CD14-positive monocyte (primary cell): ENCODE measurements around the gene ZSCAN12. TPM values are rescaled to one million over a fixed set of nuclear protein-coding genes. Genes with fewer than 3 reads are reported as not detected.
A peak's percentile ranks its signal among the peaks of the same experiment; 100 is the strongest.

Source experiments
- DNase-seq, 3 donors: peaks; one replicate each; pipeline ENCODE4 v3.0.0-alpha.2; 2011 to 2022
- H2AFZ ChIP-seq: 2 replicates; pipeline ENCODE4 v1.6.0; 2012; ENCODE audit warnings: mild to moderate bottlenecking, low read depth, low read length, inconsistent platforms; ENCODE audit not compliant: insufficient read depth, poor library complexity, severe bottlenecking
- H3K27ac ChIP-seq, 2 donors: 1 replicate in 1 of 2; 2 replicates in 1 of 2; pipeline ENCODE4 v1.5.1; 2012 to 2013; ENCODE audit warnings: low read length in 2 of 2, control low read depth in 1 of 2, inconsistent platforms in 1 of 2, low read depth in 1 of 2, mild to moderate bottlenecking in 1 of 2
- H3K27me3 ChIP-seq, 2 donors: one replicate each; pipeline versions ENCODE4 v1.6.0 to v1.6.1; 2011 to 2013; ENCODE audit warnings: low read length in 2 of 2; ENCODE audit not compliant: control insufficient read depth in 2 of 2, insufficient read depth in 2 of 2
- H3K36me3 ChIP-seq, 2 donors: replicated peaks in 1 of 2; 1 replicate in 1 of 2; 2 replicates in 1 of 2; pipeline versions ENCODE4 v1.5.1 to v1.6.1; 2012 to 2013; ENCODE audit warnings: low read length in 2 of 2, control low read depth in 1 of 2, inconsistent platforms in 1 of 2, mild to moderate bottlenecking in 1 of 2; ENCODE audit not compliant: insufficient read depth in 2 of 2, control insufficient read depth in 1 of 2
- H3K4me1 ChIP-seq, 2 donors: 1 replicate in 1 of 2; 2 replicates in 1 of 2; pipeline versions ENCODE4 v1.5.1 to v1.6.1; 2012 to 2013; ENCODE audit warnings: low read length in 2 of 2, control low read depth in 1 of 2, inconsistent platforms in 1 of 2, mild to moderate bottlenecking in 1 of 2, moderate library complexity in 1 of 2; ENCODE audit not compliant: insufficient read depth in 2 of 2, control insufficient read depth in 1 of 2
- H3K4me2 ChIP-seq: replicated peaks from 2 replicates; pipeline ENCODE3; 2012; ENCODE audit warnings: low read length, moderate library complexity, mild to moderate bottlenecking; ENCODE audit not compliant: poor library complexity, severe bottlenecking; ENCODE audit errors: extremely low read depth
- H3K4me3 ChIP-seq, 3 experiments: fragments of 200-600 bp in 1 of 3; sonication (generic) in 1 of 3; replicated peaks in 1 of 3; 1 replicate in 2 of 3; 2 replicates in 1 of 3; pipeline ENCODE4 v1.5.1; 2011 to 2013; ENCODE audit warnings: low read length in 3 of 3, mild to moderate bottlenecking in 3 of 3, control low read depth in 2 of 3, low read depth in 2 of 3, inconsistent platforms in 1 of 3, moderate library complexity in 1 of 3
- H3K79me2 ChIP-seq: 2 replicates; pipeline ENCODE4 v1.6.0; 2012; ENCODE audit warnings: mild to moderate bottlenecking, control low read depth, inconsistent platforms, low read length, moderate library complexity; ENCODE audit not compliant: insufficient read depth
- H3K9ac ChIP-seq: 2 replicates; pipeline ENCODE4 v1.6.0; 2017; ENCODE audit warnings: low read length, mild to moderate bottlenecking; ENCODE audit not compliant: insufficient read depth, poor library complexity, severe bottlenecking
- H3K9me3 ChIP-seq, 2 donors: replicated peaks in 1 of 2; 1 replicate in 1 of 2; 2 replicates in 1 of 2; pipeline versions ENCODE4 v1.5.1 to v1.6.1; 2012 to 2013; ENCODE audit warnings: low read length in 2 of 2, control low read depth in 1 of 2; ENCODE audit not compliant: control insufficient read depth in 1 of 2, insufficient read depth in 1 of 2
- H4K20me1 ChIP-seq: 2 replicates; pipeline ENCODE4 v1.6.0; 2012; ENCODE audit warnings: mild to moderate bottlenecking, low read length, control low read depth, moderate library complexity; ENCODE audit not compliant: insufficient read depth
- H3K27ac Mint-ChIP-seq, 7 donors: one replicate each; pipeline ENCODE4 v1.8.0; 2020; ENCODE audit warnings: mild to moderate bottlenecking in 7 of 7, mixed read lengths in 7 of 7, moderate library complexity in 6 of 7, inconsistent platforms in 2 of 7
- H3K27me3 Mint-ChIP-seq, 3 donors: one replicate each; pipeline ENCODE4 v1.8.0; 2021 to 2022; ENCODE audit warnings: low read depth in 3 of 3, mild to moderate bottlenecking in 3 of 3, mixed read lengths in 3 of 3, moderate library complexity in 3 of 3, inconsistent platforms in 1 of 3
- H3K36me3 Mint-ChIP-seq, 2 donors: one replicate each; pipeline ENCODE4 v1.8.0; 2020; ENCODE audit warnings: mixed read lengths in 2 of 2, inconsistent platforms in 1 of 2, mild to moderate bottlenecking in 1 of 2
- H3K4me1 Mint-ChIP-seq: one replicate; pipeline ENCODE4 v1.8.0; 2020; ENCODE audit warnings: mild to moderate bottlenecking, mixed read lengths
- H3K4me3 Mint-ChIP-seq, 2 donors: one replicate each; pipeline ENCODE4 v1.8.0; 2020; ENCODE audit warnings: mild to moderate bottlenecking in 2 of 2, mixed read lengths in 2 of 2, moderate library complexity in 1 of 2
- H3K9me3 Mint-ChIP-seq, 7 donors: one replicate each; pipeline ENCODE4 v1.8.0; 2020 to 2022; ENCODE audit warnings: mixed read lengths in 7 of 7, mild to moderate bottlenecking in 6 of 7, moderate library complexity in 6 of 7, inconsistent platforms in 2 of 7
- WGBS: methylation state at CpG from one replicate; pipeline ENCODE4 v1.1.5; 2013; ENCODE audit warnings: missing lambda C conversion rate; ENCODE audit not compliant: insufficient coverage; 5-methylcytosine and 5-hydroxymethylcytosine counted together
- intact Hi-C, 2 donors: fragments of 100-400 bp; cut with micrococcal nuclease; formaldehyde crosslinking; loops; one replicate each; pipeline versions ENCODE4 v1.15.0 to v1.15.1; 2023
- polyA plus RNA-seq, 3 donors: library from polyadenylated mRNA; depleted of rRNA in 1 of 3; unstranded in 2 of 3; stranded (reverse) in 1 of 3; fragments of 300-500 nt in 2 of 3; fragments of >200 nt in 1 of 3; fragmentation: Illumina TruSeq in 2 of 3; gene quantifications; 1 replicate in 2 of 3; 2 replicates in 1 of 3; pipeline ENCODE4 v1.2.3, GENCODE V29; 2012 to 2021
- TF ChIP-seq, protein P1 (sequence below): fragments of 200-600 bp; IDR thresholded peaks from one replicate; pipeline ENCODE4 v1.8.0; 2022; ENCODE audit warnings: antibody characterized with exemption, mild to moderate bottlenecking

ZSCAN12 gene
- polyA plus RNA-seq, 3 donors, result 0.50 to 0.79 (median 0.73) TPM

DNA sequence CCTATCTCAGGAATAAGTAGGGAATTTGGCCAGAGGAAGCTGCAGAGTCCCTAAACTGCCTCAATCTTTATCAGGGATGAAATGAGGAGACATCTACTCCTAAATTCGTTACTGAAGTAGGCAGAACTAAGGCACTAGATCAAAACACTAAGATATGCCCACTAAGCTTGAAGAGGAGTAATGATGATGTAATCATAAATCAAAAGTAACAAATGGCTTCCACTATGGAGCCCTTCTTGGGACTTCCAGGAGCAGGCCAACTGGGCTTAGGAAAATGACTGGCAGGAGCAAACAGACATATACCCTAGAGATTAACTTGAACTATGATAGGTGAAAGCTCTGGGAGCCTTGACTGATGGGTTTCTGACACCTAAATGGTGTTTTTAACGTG, 15.4 kb downstream of the ZSCAN12 start:
- peak overlapping the region; percentile 79 for H2AFZ ChIP-seq
- WGBS, result 100% methylated on average over 1 of the region's 2 CpGs
- peaks cover under 1 to 2% of the 10 kb centered on the region in 2 donors for H3K9me3 ChIP-seq
- H3K9ac ChIP-seq, result no peak overlapping the region
- no peak for DNase-seq
- Mint-ChIP-seq H3K4me1 (peaks cover 16% of the 10 kb centered on the region), H3K9me3 (peaks cover 0 to 7% (median 3%) of the 10 kb centered on the region in 7 donors), H3K27ac (no peak overlapping the region), H3K36me3 (peaks cover 27 to 30% of the 10 kb centered on the region in 2 donors), H3K27me3 (no peaks in the 10 kb centered on the region), H3K4me3 (no peak overlapping the region)
- H4K20me1 ChIP-seq, result no peaks in the 10 kb centered on the region
- TF ChIP-seq, protein P1, sequence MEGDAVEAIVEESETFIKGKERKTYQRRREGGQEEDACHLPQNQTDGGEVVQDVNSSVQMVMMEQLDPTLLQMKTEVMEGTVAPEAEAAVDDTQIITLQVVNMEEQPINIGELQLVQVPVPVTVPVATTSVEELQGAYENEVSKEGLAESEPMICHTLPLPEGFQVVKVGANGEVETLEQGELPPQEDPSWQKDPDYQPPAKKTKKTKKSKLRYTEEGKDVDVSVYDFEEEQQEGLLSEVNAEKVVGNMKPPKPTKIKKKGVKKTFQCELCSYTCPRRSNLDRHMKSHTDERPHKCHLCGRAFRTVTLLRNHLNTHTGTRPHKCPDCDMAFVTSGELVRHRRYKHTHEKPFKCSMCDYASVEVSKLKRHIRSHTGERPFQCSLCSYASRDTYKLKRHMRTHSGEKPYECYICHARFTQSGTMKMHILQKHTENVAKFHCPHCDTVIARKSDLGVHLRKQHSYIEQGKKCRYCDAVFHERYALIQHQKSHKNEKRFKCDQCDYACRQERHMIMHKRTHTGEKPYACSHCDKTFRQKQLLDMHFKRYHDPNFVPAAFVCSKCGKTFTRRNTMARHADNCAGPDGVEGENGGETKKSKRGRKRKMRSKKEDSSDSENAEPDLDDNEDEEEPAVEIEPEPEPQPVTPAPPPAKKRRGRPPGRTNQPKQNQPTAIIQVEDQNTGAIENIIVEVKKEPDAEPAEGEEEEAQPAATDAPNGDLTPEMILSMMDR, result no peak
- intact Hi-C loops, result no loop called here
- H3K27ac ChIP-seq, result no peak overlapping the region
- H3K4me3 ChIP-seq, result no peak overlapping the region
- peaks cover 10 to 30% of the 10 kb centered on the region in 2 donors for H3K36me3 ChIP-seq
- H3K4me1 ChIP-seq, result peaks cover 6 to 8% of the 10 kb centered on the region in 2 donors
- H3K79me2 ChIP-seq, result no peaks in the 10 kb centered on the region
- H3K4me2 ChIP-seq, result no peak overlapping the region
- H3K27me3 ChIP-seq, result no peaks in the 10 kb centered on the region

DNA sequence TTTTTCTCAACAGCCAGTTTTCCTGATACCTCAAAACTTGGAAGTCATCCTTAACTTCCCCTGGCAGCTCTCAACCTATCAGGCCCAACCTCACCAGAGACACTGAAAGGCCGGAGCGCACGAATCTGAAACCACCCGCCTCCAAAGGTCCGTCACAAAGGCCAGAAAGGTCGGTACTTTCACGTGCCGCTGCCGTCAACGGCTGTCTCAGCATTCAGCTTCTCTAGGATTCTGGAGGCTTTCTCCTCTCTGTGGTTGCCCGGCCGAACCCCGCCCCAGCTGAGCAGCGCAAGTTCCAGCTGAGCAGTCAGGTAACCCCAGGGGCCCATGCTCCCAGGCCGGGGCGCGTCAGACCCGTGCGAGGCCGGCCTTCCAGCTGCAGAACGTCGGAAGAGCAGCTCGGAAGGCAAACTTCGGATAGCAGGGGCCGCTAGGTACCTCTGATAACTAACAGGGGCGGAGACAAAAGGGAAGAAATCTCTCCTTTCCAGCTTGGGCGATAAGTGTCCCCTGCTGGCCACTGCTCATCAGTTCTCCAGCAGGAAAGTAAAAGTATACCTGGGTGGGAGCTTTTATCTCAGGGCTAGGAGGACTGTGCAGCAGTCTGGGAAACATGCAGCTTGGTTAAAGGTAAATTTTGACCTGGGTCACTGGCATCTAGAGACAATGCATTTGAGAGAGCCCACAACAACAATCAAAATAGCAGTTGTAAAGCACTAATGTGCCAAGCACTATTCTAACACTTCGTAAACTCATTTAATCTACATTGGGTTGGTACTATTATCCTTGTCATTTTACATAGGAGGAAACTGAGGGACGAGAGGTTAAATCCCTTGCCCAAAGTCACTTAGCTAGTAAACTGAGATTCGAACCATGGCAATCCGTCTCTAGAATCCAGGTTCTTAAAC, 16.1 kb downstream of the ZSCAN12 start:
- intact Hi-C loops, result no loop called here
- peak; percentile 81 to 88 (median 85) for DNase-seq
- Histone ChIP-seq H2AFZ (peak overlapping the region; percentile 79), H3K27ac (peak overlapping the region; percentile 60 to 86), H3K4me2 (peak overlapping the region; percentile 76), H3K4me1 (peaks cover 6 to 8% of the 10 kb centered on the region in 2 donors), H4K20me1 (no peaks in the 10 kb centered on the region), H3K4me3 (peak overlapping the region; percentile 55 to 76 (median 64)), H3K9ac (peak overlapping the region; percentile 55), H3K79me2 (no peaks in the 10 kb centered on the region), H3K36me3 (peaks cover 5 to 24% of the 10 kb centered on the region in 2 donors), H3K9me3 (peaks cover 3 to 7% of the 10 kb centered on the region in 2 donors), H3K27me3 (no peaks in the 10 kb centered on the region)
- peaks cover 16% of the 10 kb centered on the region for H3K4me1 Mint-ChIP-seq
- peaks cover 26 to 30% of the 10 kb centered on the region in 2 donors for H3K36me3 Mint-ChIP-seq
- peak overlapping the region; percentile 85 to 88 for H3K4me3 Mint-ChIP-seq
- H3K9me3 Mint-ChIP-seq, result peaks cover 0 to 7% (median 3%) of the 10 kb centered on the region in 7 donors
- TF ChIP-seq, protein P1, result peak; percentile 25
- no peaks in the 10 kb centered on the region for H3K27me3 Mint-ChIP-seq
- 2% methylated on average over 27 of the region's 31 CpGs for WGBS
- peak overlapping the region; percentile 85 to 96 (median 95) for H3K27ac Mint-ChIP-seq
